ENCODE data around the gene TSR3.

- TF ChIP-seq ELF4 (IDR thresholded peaks at IDR 0.05) (no peak), TARDBP (IDR thresholded peaks at IDR 0.05) (no peak), SP1 (IDR thresholded peaks at IDR 0.05) (no peak), CTBP1 (IDR thresholded peaks at IDR 0.05; ENCODE audit: borderline replicate concordance) (no peak), ARNT (IDR thresholded peaks at IDR 0.05) (no peak), SUZ12 (IDR thresholded peaks at IDR 0.05) (no peak), NFRKB (IDR thresholded peaks at IDR 0.05) (no peak), L3MBTL2 (conservative IDR thresholded peaks at IDR 0.05) (no peak), BHLHE40 (IDR thresholded peaks at IDR 0.05; ENCODE audit: borderline replicate concordance) (no peak), LEF1 (IDR thresholded peaks at IDR 0.05; ENCODE audit: borderline replicate concordance) (no peak), FOXM1 (IDR thresholded peaks at IDR 0.05; ENCODE audit: borderline replicate concordance) (no peak), HDGF (IDR thresholded peaks at IDR 0.05; ENCODE audit: borderline replicate concordance) (no peak), PKNOX1 (IDR thresholded peaks at IDR 0.05) (no peak)
These were observed 6.4 kb upstream of the TSR3 start for GRCh38 chr16:1357906-1358566.
